BJ (cell line): ENCODE measurements around the gene DCST2. TPM values are rescaled to one million over a fixed set of nuclear protein-coding genes. Genes with fewer than 3 reads are reported as not detected.

Source experiments
- CTCF ChIA-PET: fragments of 350-600 bp; formaldehyde crosslinking; extraction: SDS; loops from one replicate; lab custom pipeline; 2021; ENCODE audit warnings: antibody characterized with exemption, inconsistent platforms; lab: Yijun Ruan, JAX
- POLR2A ChIA-PET: fragments of 300-600 bp; sonication (Branson Sonifier 250); formaldehyde crosslinking; extraction: SDS; loops from one replicate; lab custom pipeline; 2021; ENCODE audit warnings: antibody characterized with exemption; lab: Charles Lee
- DNase-seq: peaks from one replicate; pipeline ENCODE4 v3.0.0-alpha.2; 2011; ENCODE audit warnings: low read depth
- H3K27me3 ChIP-seq: 2 replicates; pipeline ENCODE4 v1.6.0; 2011; ENCODE audit warnings: low read length; ENCODE audit not compliant: control insufficient read depth, insufficient read depth
- H3K36me3 ChIP-seq: 2 replicates; pipeline ENCODE4 v1.5.1; 2011; ENCODE audit warnings: low read length; ENCODE audit not compliant: control insufficient read depth, insufficient read depth
- H3K4me3 ChIP-seq: 2 replicates; pipeline ENCODE4 v1.5.1; 2011; ENCODE audit warnings: low read depth, mild to moderate bottlenecking, control low read depth, low read length
- polyA plus RNA-seq: library from polyadenylated mRNA; depleted of rRNA; stranded (reverse); fragments of >200 nt; gene quantifications from 2 replicates; pipeline ENCODE4 v1.2.3, GENCODE V29; 2011
- TF ChIP-seq, protein P1 (sequence below): IDR thresholded peaks from 2 replicates; pipeline ENCODE4 v1.5.1; 2011; ENCODE audit warnings: low read depth, mild to moderate bottlenecking, control low read depth, inconsistent platforms, low read length, moderate library complexity; ENCODE audit not compliant: insufficient read depth

DCST2 gene
- polyA plus RNA-seq, 1 experiment = 0.38 TPM

- ChIA-PET CTCF (interaction anchor here (0.7 to 9.0 kb wide), 24 partner anchors 12 to 440 kb away, joined by 3 to 95 read pairs (median 6); partner anchors contain the start of genes ADAM15, CKS1B, FLAD1 and PBXIP1), POLR2A (interaction anchor here (0.6 kb wide), 1 partner anchor 29 kb away, joined by 3 read pairs; no protein-coding TSS in a partner anchor)
- TF ChIP-seq, protein P1, sequence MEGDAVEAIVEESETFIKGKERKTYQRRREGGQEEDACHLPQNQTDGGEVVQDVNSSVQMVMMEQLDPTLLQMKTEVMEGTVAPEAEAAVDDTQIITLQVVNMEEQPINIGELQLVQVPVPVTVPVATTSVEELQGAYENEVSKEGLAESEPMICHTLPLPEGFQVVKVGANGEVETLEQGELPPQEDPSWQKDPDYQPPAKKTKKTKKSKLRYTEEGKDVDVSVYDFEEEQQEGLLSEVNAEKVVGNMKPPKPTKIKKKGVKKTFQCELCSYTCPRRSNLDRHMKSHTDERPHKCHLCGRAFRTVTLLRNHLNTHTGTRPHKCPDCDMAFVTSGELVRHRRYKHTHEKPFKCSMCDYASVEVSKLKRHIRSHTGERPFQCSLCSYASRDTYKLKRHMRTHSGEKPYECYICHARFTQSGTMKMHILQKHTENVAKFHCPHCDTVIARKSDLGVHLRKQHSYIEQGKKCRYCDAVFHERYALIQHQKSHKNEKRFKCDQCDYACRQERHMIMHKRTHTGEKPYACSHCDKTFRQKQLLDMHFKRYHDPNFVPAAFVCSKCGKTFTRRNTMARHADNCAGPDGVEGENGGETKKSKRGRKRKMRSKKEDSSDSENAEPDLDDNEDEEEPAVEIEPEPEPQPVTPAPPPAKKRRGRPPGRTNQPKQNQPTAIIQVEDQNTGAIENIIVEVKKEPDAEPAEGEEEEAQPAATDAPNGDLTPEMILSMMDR = no peak
- peak overlapping the region; percentile 64 for H3K4me3 ChIP-seq
- DNase-seq = no peak
- H3K27me3 ChIP-seq = no peaks in the 10 kb centered on the region
- H3K36me3 ChIP-seq = no peaks in the 10 kb centered on the region
Observed at GRCh38 chr1:154999571-155000410, 33.8 kb downstream of the DCST2 start.

DNA sequence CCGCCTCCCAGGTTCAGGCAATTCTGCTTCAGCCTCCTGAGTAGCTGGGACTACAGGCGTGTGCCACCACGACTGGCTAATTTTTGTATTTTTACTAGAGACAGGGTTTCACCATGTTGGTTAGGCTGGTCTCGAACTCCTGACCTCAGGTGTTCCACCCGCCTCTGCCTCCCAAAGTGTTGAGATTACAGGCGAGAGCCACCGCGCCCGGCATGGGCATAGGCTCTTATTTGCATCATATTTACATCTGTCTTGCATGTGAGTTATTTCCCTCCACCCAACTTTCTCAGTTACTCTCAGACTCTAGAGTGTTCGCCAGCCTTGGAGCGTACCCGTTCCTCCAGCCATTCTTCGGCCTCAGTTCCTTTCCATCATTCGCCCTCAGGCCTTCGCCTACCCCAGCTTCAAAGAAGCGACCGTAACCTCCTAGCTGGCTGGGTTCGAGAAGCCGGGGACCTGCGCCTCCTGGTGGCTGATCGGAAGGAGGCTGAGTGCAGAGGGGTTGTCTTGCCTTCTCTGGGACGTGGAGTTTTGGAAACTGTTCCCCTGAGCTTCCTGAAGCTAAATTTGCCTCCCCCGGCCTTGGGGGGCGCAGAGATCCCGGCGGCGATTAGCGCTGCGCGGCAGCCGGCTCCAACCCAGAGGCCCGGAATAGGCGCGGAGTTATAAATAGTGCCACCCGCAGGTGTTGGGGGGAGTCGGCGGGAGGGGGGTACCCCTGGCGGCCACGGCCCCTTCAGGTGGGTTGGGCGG lies 34.6 kb downstream of the DCST2 start:
- DNase-seq = no peak
- H3K4me3 ChIP-seq = peak overlapping the region; percentile 27
- ChIA-PET POLR2A (interaction anchor here (0.6 kb wide), 1 partner anchor 1115 kb away, joined by 7 read pairs; no protein-coding TSS in a partner anchor), CTCF (interaction anchor here (0.7 to 9.0 kb wide), 25 partner anchors 11 to 439 kb away, joined by 3 to 95 read pairs (median 6); partner anchors contain the start of genes CKS1B, FLAD1, PBXIP1 and PMVK)
- no peaks in the 10 kb centered on the region for H3K36me3 ChIP-seq
- H3K27me3 ChIP-seq = no peaks in the 10 kb centered on the region
- TF ChIP-seq, protein P1 = peak; percentile 96

GRCh38 chr1:154998201-154998780 lies 35.3 kb downstream of the DCST2 start:
- H3K27me3 ChIP-seq = no peaks in the 10 kb centered on the region
- ChIA-PET POLR2A (interaction anchor here (0.6 kb wide), 1 partner anchor 1116 kb away, joined by 7 read pairs; no protein-coding TSS in a partner anchor), CTCF (interaction anchor here (0.7 to 9.0 kb wide), 22 partner anchors 10 to 124 kb away, joined by 3 to 95 read pairs (median 6); partner anchors contain the start of genes CKS1B, FLAD1, PBXIP1 and PMVK)
- no peak overlapping the region for H3K4me3 ChIP-seq
- H3K36me3 ChIP-seq = no peaks in the 10 kb centered on the region
- DNase-seq = no peak
- TF ChIP-seq, protein P1 = no peak

DNA sequence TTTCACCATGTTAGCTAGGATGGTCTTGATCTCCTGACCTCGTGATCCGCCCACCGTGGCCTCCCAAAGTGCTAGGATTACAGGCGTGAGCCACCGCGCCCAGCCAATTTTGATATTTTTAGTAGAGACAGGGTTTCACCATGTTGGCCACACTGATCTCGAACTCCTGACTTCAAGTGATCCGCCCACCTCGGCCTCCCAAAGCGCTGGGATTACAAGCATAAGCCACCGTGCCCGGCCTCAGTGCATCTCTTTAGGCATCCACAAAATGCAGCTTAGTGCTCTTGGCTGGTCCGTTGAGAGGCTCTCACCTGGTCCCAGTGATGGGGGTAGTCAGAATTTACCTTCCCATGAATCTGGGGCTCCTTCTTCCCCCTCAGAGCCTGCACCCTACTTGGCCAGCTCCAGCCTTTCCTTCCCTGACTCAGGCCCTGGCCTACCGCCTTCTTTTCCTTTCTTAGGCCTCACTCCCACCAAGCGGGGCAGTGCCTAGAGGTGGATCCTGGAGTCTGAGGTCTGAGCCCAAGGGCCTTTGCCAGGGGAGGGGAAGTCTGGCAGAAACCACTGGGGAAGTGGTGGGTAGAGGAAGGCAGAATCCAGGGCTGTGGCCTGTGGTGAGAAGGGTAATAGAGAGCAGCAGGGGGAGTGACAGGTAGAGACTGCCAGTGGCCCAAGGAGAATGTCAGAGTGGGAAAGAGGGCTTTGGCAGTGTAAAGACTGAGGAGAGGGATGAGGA lies 36.4 kb downstream of the DCST2 start:
- Histone ChIP-seq H3K36me3 (no peaks in the 10 kb centered on the region), H3K27me3 (no peaks in the 10 kb centered on the region), H3K4me3 (no peak overlapping the region)
- no peak for DNase-seq
- TF ChIP-seq, protein P1 = no peak
- CTCF ChIA-PET = interaction anchor here (1.3 to 9.0 kb wide), 9 partner anchors 14 to 518 kb away, joined by 6 to 95 read pairs (median 23); partner anchors contain the start of genes FLAD1, PBXIP1, PYGO2 and SHC1
- POLR2A ChIA-PET = interaction anchor here (0.7 kb wide), 1 partner anchor 1123 kb away, joined by 11 read pairs; no protein-coding TSS in a partner anchor
